GM12878 (cell line): ENCODE data around the gene RBBP5. TPM values are rescaled to one million over a fixed set of nuclear protein-coding genes. Genes with fewer than 3 reads are reported as not detected.

ENCODE experiments used
- BCL11A ChIP-seq: IDR thresholded peaks from 2 replicates; pipeline ENCODE4 v1.6.1; 2011; ENCODE audit warnings: low read depth, low read length
- CBX3 ChIP-seq: fragments of 200-600 bp; sonication (generic); IDR thresholded peaks from 2 replicates; pipeline ENCODE4 v1.6.1; 2016; ENCODE audit warnings: low read depth, borderline replicate concordance
- CREB1 ChIP-seq: IDR thresholded peaks from 2 replicates; pipeline ENCODE4 v1.6.1; 2012; ENCODE audit warnings: low read depth, mild to moderate bottlenecking, inconsistent platforms
- EED ChIP-seq: sonication (generic); IDR thresholded peaks from 2 replicates; pipeline ENCODE4 v1.6.1; 2016; ENCODE audit warnings: antibody characterized with exemption, low read depth
- FOXM1 ChIP-seq: IDR thresholded peaks from 2 replicates; pipeline ENCODE4 v1.6.1; 2012; ENCODE audit warnings: low read depth, mild to moderate bottlenecking, inconsistent platforms, low read length, moderate library complexity
- HDAC6 ChIP-seq: fragments of 200-600 bp; sonication (generic); IDR thresholded peaks from one replicate; pipeline ENCODE4 v1.8.0; 2017; ENCODE audit warnings: antibody characterized with exemption; ENCODE audit not compliant: unreplicated experiment
- MAX ChIP-seq: IDR thresholded peaks from 2 replicates; pipeline ENCODE4 v1.6.1; 2012; ENCODE audit warnings: low read depth, low read length, improper control_type of control experiment
- MTA2 ChIP-seq: fragments of 450-650 bp; IDR thresholded peaks from 2 replicates; pipeline ENCODE4 v1.6.1; 2016; ENCODE audit warnings: low read depth, mild to moderate bottlenecking, moderate library complexity
- NBN ChIP-seq: fragments of 450-650 bp; IDR thresholded peaks from 2 replicates; pipeline ENCODE4 v1.6.1; 2016
- NFYB ChIP-seq: IDR thresholded peaks from 2 replicates; pipeline ENCODE4 v1.6.1; 2011; ENCODE audit warnings: low read depth, mild to moderate bottlenecking, low read length, improper control_type of control experiment, moderate library complexity; ENCODE audit not compliant: insufficient read depth
- PML ChIP-seq: IDR thresholded peaks from 2 replicates; pipeline ENCODE4 v1.6.1; 2012; ENCODE audit warnings: low read length, inconsistent platforms
- POLR2AphosphoS2 ChIP-seq: IDR thresholded peaks from 2 replicates; pipeline ENCODE4 v1.6.1; 2011; ENCODE audit warnings: low read depth, mild to moderate bottlenecking, low read length, improper control_type of control experiment, moderate library complexity
- RAD51 ChIP-seq: fragments of 450-650 bp; IDR thresholded peaks from 2 replicates; pipeline ENCODE4 v1.6.1; 2016; ENCODE audit warnings: moderate library complexity, mild to moderate bottlenecking, inconsistent platforms
- RFX5 ChIP-seq: IDR thresholded peaks from 2 replicates; pipeline ENCODE4 v1.6.1; 2011; ENCODE audit warnings: low read depth, low read length, improper control_type of control experiment
- RUNX3 ChIP-seq: IDR thresholded peaks from 2 replicates; pipeline ENCODE4 v1.6.1; 2012; ENCODE audit warnings: low read length, inconsistent platforms
- SIN3A ChIP-seq: IDR thresholded peaks from 2 replicates; pipeline ENCODE4 v1.6.1; 2012; ENCODE audit warnings: low read depth, low read length, improper control_type of control experiment
- SMAD1 ChIP-seq: fragments of 450-650 bp; IDR thresholded peaks from 2 replicates; pipeline ENCODE4 v1.6.1; 2018; ENCODE audit warnings: mild to moderate bottlenecking, low read depth; ENCODE audit not compliant: partially characterized antibody
- SRF ChIP-seq, 2 experiments: IDR thresholded peaks; 2 replicates each; pipeline ENCODE4 v1.6.1; 2011; ENCODE audit warnings: low read depth in 2 of 2, low read length in 2 of 2, mild to moderate bottlenecking in 1 of 2, moderate library complexity in 1 of 2
- SUZ12 ChIP-seq: fragments of 200-600 bp; sonication (generic); IDR thresholded peaks from one replicate; pipeline ENCODE4 v1.6.1; 2018; ENCODE audit warnings: antibody characterized with exemption, mild to moderate bottlenecking; ENCODE audit not compliant: unreplicated experiment
- TAF1 ChIP-seq: IDR thresholded peaks from 2 replicates; pipeline ENCODE4 v1.6.1; 2011; ENCODE audit warnings: mild to moderate bottlenecking, low read depth, low read length, borderline replicate concordance
- YY1 ChIP-seq: IDR thresholded peaks from 2 replicates; pipeline ENCODE4 v1.6.1; 2011; ENCODE audit warnings: low read depth, mild to moderate bottlenecking, low read length
- ZBED1 ChIP-seq: IDR thresholded peaks from 2 replicates; pipeline ENCODE4 v1.6.1; 2016; ENCODE audit warnings: borderline replicate concordance
- ZZZ3 ChIP-seq: IDR thresholded peaks from 2 replicates; pipeline ENCODE4 v1.6.1; 2011; ENCODE audit warnings: low read depth; ENCODE audit not compliant: control insufficient read depth, insufficient read length
- polyA plus RNA-seq, 11 experiments: library from polyadenylated mRNA; depleted of rRNA in 4 of 11; unstranded in 6 of 11; stranded (reverse) in 5 of 11; fragments of >200 nt; fragmentation: Nextera tagmentation in 4 of 11; fragmentation: Illumina TruSeq in 1 of 11; extraction: Ambion mirVana in 4 of 11; extraction: Trizol in 1 of 11; gene quantifications; 1 replicate in 1 of 11; 2 replicates in 10 of 11; pipeline versions ENCODE4 v1.2.1 to v1.2.3, GENCODE V29; 2011 to 2016; ENCODE audit warnings: inconsistent platforms in 2 of 11, missing spikeins in 2 of 11, low read depth in 1 of 11
- total RNA-seq, 4 experiments: library from RNA; depleted of rRNA in 3 of 4; stranded (reverse); fragments of >200 nt in 3 of 4; fragmentation: Illumina TruSeq in 1 of 4; extraction: Trizol in 1 of 4; gene quantifications; 2 replicates each; pipeline versions ENCODE4 v1.2.1 to v1.2.3, GENCODE V29; 2013 to 2021
- TF ChIP-seq, protein P1 (sequence below), 3 experiments: IDR thresholded peaks in 2 of 3; conservative IDR thresholded peaks in 1 of 3; 2 replicates each; pipeline ENCODE4 v1.5.1; 2011; ENCODE audit warnings: low read depth in 3 of 3, low read length in 3 of 3, mild to moderate bottlenecking in 3 of 3, control low read depth in 2 of 3, moderate library complexity in 2 of 3, inconsistent platforms in 1 of 3, mixed read lengths in 1 of 3; ENCODE audit not compliant: control insufficient read depth in 2 of 3, insufficient read depth in 1 of 3; ENCODE audit errors: extremely low read depth in 1 of 3
- TF ChIP-seq, protein P2 (sequence below): IDR thresholded peaks from 2 replicates; pipeline ENCODE4 v1.6.1; 2012; ENCODE audit warnings: low read depth, low read length, improper control_type of control experiment
- TF ChIP-seq, protein P3 (sequence below): fragments of 150-350 bp; IDR thresholded peaks from 2 replicates; pipeline ENCODE4 v1.6.1; 2016; ENCODE audit warnings: low read depth, low read length

RBBP5 gene
- total and polyA plus RNA-seq, 10 of the 15 experiments (the other 5 are each of a cell fraction or from before 2014, with no cell fraction given): 10.0 to 20.6 (median 14.8) TPM

DNA sequence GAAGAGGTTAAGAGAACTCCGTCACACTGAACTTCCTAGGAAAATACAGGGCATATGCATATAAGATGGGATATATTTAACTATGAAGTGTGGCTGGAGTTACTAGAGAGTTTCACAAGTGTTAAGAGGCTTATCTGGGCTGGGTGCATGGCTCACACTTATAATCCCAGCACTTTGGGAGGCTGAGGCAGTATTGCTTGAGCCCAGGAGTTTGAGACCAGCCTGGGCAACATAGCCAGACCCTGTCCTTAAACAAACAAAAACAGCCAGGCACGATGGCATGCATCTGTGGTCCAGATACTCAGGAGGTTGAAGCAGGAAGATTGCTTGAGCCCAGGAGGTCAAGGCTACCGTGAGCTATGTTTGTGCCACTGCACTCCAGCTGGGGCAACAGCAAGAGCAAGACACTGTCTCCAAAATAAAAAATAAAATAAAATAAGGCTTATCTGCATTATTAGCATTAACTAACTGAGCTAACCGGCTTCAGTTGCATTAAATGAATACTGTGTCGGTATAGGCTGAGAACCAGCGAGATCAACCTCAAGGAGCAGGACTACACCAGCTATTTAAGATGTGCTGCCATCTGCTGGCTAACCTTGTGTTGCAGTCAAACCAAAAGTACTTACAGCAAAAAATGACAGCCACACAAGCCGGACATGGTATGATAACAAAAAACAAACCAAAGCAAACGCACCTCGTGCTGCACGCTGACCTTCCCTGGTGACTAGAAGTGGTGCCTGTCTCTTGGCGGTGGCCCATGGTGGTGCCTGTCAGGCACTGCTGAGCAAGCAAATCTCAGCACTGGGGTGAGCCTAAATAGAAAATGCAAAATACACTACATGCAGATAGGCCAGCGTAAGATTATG, 19.7 kb upstream of the RBBP5 start (continued):
- TF ChIP-seq, protein P1, sequence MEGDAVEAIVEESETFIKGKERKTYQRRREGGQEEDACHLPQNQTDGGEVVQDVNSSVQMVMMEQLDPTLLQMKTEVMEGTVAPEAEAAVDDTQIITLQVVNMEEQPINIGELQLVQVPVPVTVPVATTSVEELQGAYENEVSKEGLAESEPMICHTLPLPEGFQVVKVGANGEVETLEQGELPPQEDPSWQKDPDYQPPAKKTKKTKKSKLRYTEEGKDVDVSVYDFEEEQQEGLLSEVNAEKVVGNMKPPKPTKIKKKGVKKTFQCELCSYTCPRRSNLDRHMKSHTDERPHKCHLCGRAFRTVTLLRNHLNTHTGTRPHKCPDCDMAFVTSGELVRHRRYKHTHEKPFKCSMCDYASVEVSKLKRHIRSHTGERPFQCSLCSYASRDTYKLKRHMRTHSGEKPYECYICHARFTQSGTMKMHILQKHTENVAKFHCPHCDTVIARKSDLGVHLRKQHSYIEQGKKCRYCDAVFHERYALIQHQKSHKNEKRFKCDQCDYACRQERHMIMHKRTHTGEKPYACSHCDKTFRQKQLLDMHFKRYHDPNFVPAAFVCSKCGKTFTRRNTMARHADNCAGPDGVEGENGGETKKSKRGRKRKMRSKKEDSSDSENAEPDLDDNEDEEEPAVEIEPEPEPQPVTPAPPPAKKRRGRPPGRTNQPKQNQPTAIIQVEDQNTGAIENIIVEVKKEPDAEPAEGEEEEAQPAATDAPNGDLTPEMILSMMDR (IDR thresholded peaks at IDR 0.05 in 2 of 3, conservative IDR thresholded peaks at IDR 0.05 in 1 of 3; ENCODE audit: control insufficient read depth in 2 of 3, extremely low read depth in 1 of 3, insufficient read depth in 1 of 3, low read depth in 3 of 3, low read length in 3 of 3): peak; percentile 70 to 79 (median 72)
- TF ChIP-seq EED: no peak
- peak; percentile 53; the same call in 1 of the 2 replicates for TF ChIP-seq YY1
- no peak for TF ChIP-seq POLR2AphosphoS2
- TF ChIP-seq RAD51: no peak
- TF ChIP-seq FOXM1: no peak
- TF ChIP-seq SUZ12: no peak
- TF ChIP-seq, protein P2, sequence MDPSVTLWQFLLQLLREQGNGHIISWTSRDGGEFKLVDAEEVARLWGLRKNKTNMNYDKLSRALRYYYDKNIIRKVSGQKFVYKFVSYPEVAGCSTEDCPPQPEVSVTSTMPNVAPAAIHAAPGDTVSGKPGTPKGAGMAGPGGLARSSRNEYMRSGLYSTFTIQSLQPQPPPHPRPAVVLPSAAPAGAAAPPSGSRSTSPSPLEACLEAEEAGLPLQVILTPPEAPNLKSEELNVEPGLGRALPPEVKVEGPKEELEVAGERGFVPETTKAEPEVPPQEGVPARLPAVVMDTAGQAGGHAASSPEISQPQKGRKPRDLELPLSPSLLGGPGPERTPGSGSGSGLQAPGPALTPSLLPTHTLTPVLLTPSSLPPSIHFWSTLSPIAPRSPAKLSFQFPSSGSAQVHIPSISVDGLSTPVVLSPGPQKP: no peak
- peak; percentile 44; the same call in 1 of the 2 replicates for TF ChIP-seq RUNX3
- TF ChIP-seq SIN3A: no peak
- TF ChIP-seq RFX5: no peak
- no peak for TF ChIP-seq TAF1
- no peak for TF ChIP-seq MTA2
- TF ChIP-seq NFYB: no peak
- no peak for TF ChIP-seq ZBED1
- no peak for TF ChIP-seq SRF (IDR thresholded peaks at IDR 0.05; ENCODE audit: low read depth in 2 of 2, low read length in 2 of 2)
- TF ChIP-seq ZZZ3: no peak
- TF ChIP-seq CBX3: no peak
- TF ChIP-seq BCL11A: no peak
- no peak for TF ChIP-seq PML
- TF ChIP-seq CREB1: no peak
- no peak for TF ChIP-seq SMAD1
- TF ChIP-seq MAX: no peak
- TF ChIP-seq, protein P3, sequence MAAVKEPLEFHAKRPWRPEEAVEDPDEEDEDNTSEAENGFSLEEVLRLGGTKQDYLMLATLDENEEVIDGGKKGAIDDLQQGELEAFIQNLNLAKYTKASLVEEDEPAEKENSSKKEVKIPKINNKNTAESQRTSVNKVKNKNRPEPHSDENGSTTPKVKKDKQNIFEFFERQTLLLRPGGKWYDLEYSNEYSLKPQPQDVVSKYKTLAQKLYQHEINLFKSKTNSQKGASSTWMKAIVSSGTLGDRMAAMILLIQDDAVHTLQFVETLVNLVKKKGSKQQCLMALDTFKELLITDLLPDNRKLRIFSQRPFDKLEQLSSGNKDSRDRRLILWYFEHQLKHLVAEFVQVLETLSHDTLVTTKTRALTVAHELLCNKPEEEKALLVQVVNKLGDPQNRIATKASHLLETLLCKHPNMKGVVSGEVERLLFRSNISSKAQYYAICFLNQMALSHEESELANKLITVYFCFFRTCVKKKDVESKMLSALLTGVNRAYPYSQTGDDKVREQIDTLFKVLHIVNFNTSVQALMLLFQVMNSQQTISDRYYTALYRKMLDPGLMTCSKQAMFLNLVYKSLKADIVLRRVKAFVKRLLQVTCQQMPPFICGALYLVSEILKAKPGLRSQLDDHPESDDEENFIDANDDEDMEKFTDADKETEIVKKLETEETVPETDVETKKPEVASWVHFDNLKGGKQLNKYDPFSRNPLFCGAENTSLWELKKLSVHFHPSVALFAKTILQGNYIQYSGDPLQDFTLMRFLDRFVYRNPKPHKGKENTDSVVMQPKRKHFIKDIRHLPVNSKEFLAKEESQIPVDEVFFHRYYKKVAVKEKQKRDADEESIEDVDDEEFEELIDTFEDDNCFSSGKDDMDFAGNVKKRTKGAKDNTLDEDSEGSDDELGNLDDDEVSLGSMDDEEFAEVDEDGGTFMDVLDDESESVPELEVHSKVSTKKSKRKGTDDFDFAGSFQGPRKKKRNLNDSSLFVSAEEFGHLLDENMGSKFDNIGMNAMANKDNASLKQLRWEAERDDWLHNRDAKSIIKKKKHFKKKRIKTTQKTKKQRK: no peak
- TF ChIP-seq NBN: no peak
- no peak for TF ChIP-seq HDAC6
